HG03175 (cell line): ENCODE results near the gene DIP2A.
"Not testable (repeated sequence)": the region's sequence is repeated elsewhere in the genome, so short reads cannot be mapped to it uniquely, and the experiment has no call there.

Experiments
- ATAC-seq: cut with Tn5 transposase; IDR thresholded peaks from one replicate; pipeline ENCODE4 v1.9.1; 2021; ENCODE audit warnings: mild to moderate bottlenecking, moderate library complexity; ENCODE audit not compliant: unreplicated experiment

Gene DIP2A

GRCh38 chr21:46425571-46425970, 33.1 kb upstream of the DIP2A start:
- ATAC-seq, result no peak

- ATAC-seq, result no peak
These were observed 32.2 kb upstream of the DIP2A start for GRCh38 chr21:46426313-46427046.

GRCh38 chr21:46427516-46427915, 31.2 kb upstream of the DIP2A start:
- no peak for ATAC-seq

GRCh38 chr21:46428286-46428685, 30.4 kb upstream of the DIP2A start:
- ATAC-seq, result no peak

- no peak for ATAC-seq
These were observed 29.5 kb upstream of the DIP2A start for GRCh38 chr21:46428987-46429710.

GRCh38 chr21:46429754-46430681, 28.7 kb upstream of the DIP2A start:
- no peak for ATAC-seq

- no peak for ATAC-seq
These were observed 27.2 kb upstream of the DIP2A start for GRCh38 chr21:46431448-46431847.

- no peak for ATAC-seq
These were observed 26.7 kb upstream of the DIP2A start for GRCh38 chr21:46431884-46432488.

- not testable (repeated sequence) for ATAC-seq
These were observed 25.6 kb upstream of the DIP2A start for GRCh38 chr21:46433116-46433515.

- ATAC-seq, result no peak
These were observed 24.3 kb upstream of the DIP2A start for GRCh38 chr21:46434322-46434958.

GRCh38 chr21:46435786-46436227, 22.9 kb upstream of the DIP2A start:
- no peak for ATAC-seq

- ATAC-seq, result no peak
These were observed 22.1 kb upstream of the DIP2A start for GRCh38 chr21:46436621-46437020.

- ATAC-seq, result no peak
These were observed 21.6 kb upstream of the DIP2A start for GRCh38 chr21:46437096-46437498.

- no peak for ATAC-seq
These were observed 21.2 kb upstream of the DIP2A start for GRCh38 chr21:46437511-46437910.

- ATAC-seq, result no peak
These were observed 20.4 kb upstream of the DIP2A start for GRCh38 chr21:46438241-46438640.

GRCh38 chr21:46439906-46440305, 18.8 kb upstream of the DIP2A start:
- ATAC-seq, result no peak

GRCh38 chr21:46441331-46441730, 17.4 kb upstream of the DIP2A start:
- no peak for ATAC-seq

GRCh38 chr21:46441961-46442498, 16.7 kb upstream of the DIP2A start:
- no peak for ATAC-seq

- no peak for ATAC-seq
These were observed 15.8 kb upstream of the DIP2A start for GRCh38 chr21:46442938-46443337.

GRCh38 chr21:46443910-46444309, 14.8 kb upstream of the DIP2A start:
- ATAC-seq, result no peak
